Ovary (tissue), 3 donors: Measurements from ENCODE around the gene SPIB.

ENCODE experiments used
- CTCF ChIP-seq, 3 donors: fragments of 450-650 bp in 2 of 3; fragments of 200-600 bp in 1 of 3; IDR thresholded peaks; one replicate each; pipeline versions ENCODE4 v1.5.1 to v1.8.0; 2016 to 2022; ENCODE audit warnings: antibody characterized with exemption in 3 of 3, mild to moderate bottlenecking in 1 of 3
- EP300 ChIP-seq: sonication (generic); formaldehyde crosslinking; IDR thresholded peaks from one replicate; pipeline ENCODE4 v1.6.1; 2017; ENCODE audit warnings: antibody characterized with exemption
- POLR2A ChIP-seq: fragments of 450-650 bp; IDR thresholded peaks from one replicate; pipeline ENCODE4 v1.6.1; 2017; ENCODE audit warnings: antibody characterized with exemption, mild to moderate bottlenecking, moderate library complexity
- donor health status: DM: no; HTN: no; CAD: no.

GRCh38 chr19:50419580-50420035 is 870 bp downstream of the SPIB start:
- TF ChIP-seq CTCF (IDR thresholded peaks at IDR 0.05), result no peak
- TF ChIP-seq EP300, result no peak
- no peak for TF ChIP-seq POLR2A
